Activated T-helper 17 cell treated with anti-CD3 and anti-CD28 coated beads, Interleukin-2, amount 50 U/mL, for 72 hours (primary cell): ENCODE data around the gene NGLY1. TPM values are rescaled to one million over a fixed set of nuclear protein-coding genes. Genes with fewer than 3 reads are reported as not detected.

Source experiments
- ATAC-seq: fragments of 150-1000 bp; cut with Tn5 transposase; replicated peaks from 2 replicates; pipeline ENCODE4 v1.10.0; 2021; ENCODE audit warnings: mild to moderate bottlenecking, moderate library complexity
- H3K27ac Mint-ChIP-seq: one replicate; pipeline ENCODE4 v1.8.0; 2022; ENCODE audit warnings: mixed read lengths
- H3K27me3 Mint-ChIP-seq: one replicate; pipeline ENCODE4 v1.8.0; 2022; ENCODE audit warnings: mixed read lengths
- H3K36me3 Mint-ChIP-seq: one replicate; pipeline ENCODE4 v1.8.0; 2022; ENCODE audit warnings: low read depth, mild to moderate bottlenecking, mixed read lengths
- H3K4me1 Mint-ChIP-seq: one replicate; pipeline ENCODE4 v1.8.0; 2022; ENCODE audit warnings: mixed read lengths
- H3K4me3 Mint-ChIP-seq: one replicate; pipeline ENCODE4 v1.8.0; 2022; ENCODE audit warnings: mild to moderate bottlenecking, mixed read lengths
- H3K9me3 Mint-ChIP-seq: one replicate; pipeline ENCODE4 v1.8.0; 2022; ENCODE audit warnings: mixed read lengths
- total RNA-seq, 2 donors: library from RNA; stranded (reverse); gene quantifications; one replicate each; pipeline ENCODE4 v1.2.3, GENCODE V29; 2022

Gene NGLY1
- total RNA-seq, 2 donors from 2014 or later = 93.0 to 232 TPM

- Mint-ChIP-seq H3K36me3 (no peaks in the 10 kb centered on the region), H3K27me3 (peaks cover 8% of the 10 kb centered on the region), H3K27ac (no peak overlapping the region), H3K4me3 (no peak overlapping the region), H3K9me3 (no peaks in the 10 kb centered on the region), H3K4me1 (no peaks in the 10 kb centered on the region)
- ATAC-seq = no peak
Observed at GRCh38 chr3:25678581-25678980, 104.7 kb downstream of the NGLY1 start.

- Mint-ChIP-seq H3K4me1 (no peaks in the 10 kb centered on the region), H3K27ac (no peak overlapping the region)
Observed at GRCh38 chr3:25677121-25677520, 106.1 kb downstream of the NGLY1 start.

GRCh38 chr3:25674670-25675069 lies 108.6 kb downstream of the NGLY1 start:
- no peaks in the 10 kb centered on the region for H3K36me3 Mint-ChIP-seq
- no peak overlapping the region for H3K27ac Mint-ChIP-seq
- ATAC-seq = no peak
- peaks cover 8% of the 10 kb centered on the region for H3K27me3 Mint-ChIP-seq
- H3K4me1 Mint-ChIP-seq = no peaks in the 10 kb centered on the region
- no peak overlapping the region for H3K4me3 Mint-ChIP-seq
- H3K9me3 Mint-ChIP-seq = no peaks in the 10 kb centered on the region

More at GRCh38 chr3:25677121-25677520, 106.1 kb downstream of the NGLY1 start:
- no peaks in the 10 kb centered on the region for H3K36me3 Mint-ChIP-seq
- H3K4me3 Mint-ChIP-seq = no peak overlapping the region
- ATAC-seq = no peak
- H3K9me3 Mint-ChIP-seq = no peaks in the 10 kb centered on the region
- peaks cover 8% of the 10 kb centered on the region for H3K27me3 Mint-ChIP-seq

GRCh38 chr3:25673738-25674298 lies 109.4 kb downstream of the NGLY1 start:
- no peak for ATAC-seq
- Mint-ChIP-seq H3K4me1 (no peaks in the 10 kb centered on the region), H3K4me3 (no peak overlapping the region), H3K9me3 (no peaks in the 10 kb centered on the region), H3K27me3 (peaks cover 8% of the 10 kb centered on the region), H3K27ac (no peak overlapping the region), H3K36me3 (no peaks in the 10 kb centered on the region)

Other genes starting within 250 kb of the NGLY1 start
- 10 to 100 TPM; 71.2 to 85.9 TPM for gene TOP2B, start 118.5 kb downstream of the NGLY1 start, total RNA-seq
- gene OXSM, start 6.6 kb upstream of the NGLY1 start, total RNA-seq = 10 to 100 TPM; 27.7 to 35.7 TPM